ENCODE measurements around the gene TMED4. TPM values are rescaled to one million over a fixed set of nuclear protein-coding genes. Genes with fewer than 3 reads are reported as not detected.
A peak's percentile ranks its signal among the peaks of the same experiment; 100 is the strongest.
"Not testable (repeated sequence)": the region's sequence is repeated elsewhere in the genome, so short reads cannot be mapped to it uniquely, and the experiment has no call there.

Gene TMED4
- total RNA-seq, 1 donor from 2014 or later, result 69.1 TPM

DNA sequence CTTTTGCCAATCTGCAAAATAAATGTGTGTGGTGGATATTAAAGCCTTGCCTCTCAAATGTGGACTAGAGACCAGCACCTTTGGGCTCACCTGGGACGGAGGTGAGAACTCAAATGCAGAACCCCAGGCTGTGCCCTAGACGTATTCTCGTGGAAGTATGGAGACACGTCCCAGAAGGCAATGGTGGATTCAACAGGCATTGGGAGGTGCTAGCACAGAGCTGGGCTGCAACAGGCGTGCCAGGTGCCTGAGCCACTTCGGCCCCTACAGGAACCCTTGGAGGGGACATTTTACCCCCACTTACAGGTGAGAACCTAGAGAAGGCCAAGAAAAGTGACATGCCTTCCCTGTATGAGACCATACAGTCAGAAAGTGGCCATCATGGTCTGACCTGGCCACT is 20.6 kb downstream of the TMED4 start:
- no peaks in the 10 kb centered on the region for H3K4me1 ChIP-seq
- H3K27ac ChIP-seq, result no peak overlapping the region
- intact Hi-C loops (cut with DNase I), result no loop called here
- TF ChIP-seq, protein P1, sequence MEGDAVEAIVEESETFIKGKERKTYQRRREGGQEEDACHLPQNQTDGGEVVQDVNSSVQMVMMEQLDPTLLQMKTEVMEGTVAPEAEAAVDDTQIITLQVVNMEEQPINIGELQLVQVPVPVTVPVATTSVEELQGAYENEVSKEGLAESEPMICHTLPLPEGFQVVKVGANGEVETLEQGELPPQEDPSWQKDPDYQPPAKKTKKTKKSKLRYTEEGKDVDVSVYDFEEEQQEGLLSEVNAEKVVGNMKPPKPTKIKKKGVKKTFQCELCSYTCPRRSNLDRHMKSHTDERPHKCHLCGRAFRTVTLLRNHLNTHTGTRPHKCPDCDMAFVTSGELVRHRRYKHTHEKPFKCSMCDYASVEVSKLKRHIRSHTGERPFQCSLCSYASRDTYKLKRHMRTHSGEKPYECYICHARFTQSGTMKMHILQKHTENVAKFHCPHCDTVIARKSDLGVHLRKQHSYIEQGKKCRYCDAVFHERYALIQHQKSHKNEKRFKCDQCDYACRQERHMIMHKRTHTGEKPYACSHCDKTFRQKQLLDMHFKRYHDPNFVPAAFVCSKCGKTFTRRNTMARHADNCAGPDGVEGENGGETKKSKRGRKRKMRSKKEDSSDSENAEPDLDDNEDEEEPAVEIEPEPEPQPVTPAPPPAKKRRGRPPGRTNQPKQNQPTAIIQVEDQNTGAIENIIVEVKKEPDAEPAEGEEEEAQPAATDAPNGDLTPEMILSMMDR (IDR thresholded peaks at IDR 0.05), result no peak
- no peak for DNase-seq (ENCODE audit: low spot score in 2 of 2)
- H3K27me3 ChIP-seq, result no peaks in the 10 kb centered on the region
- H3K9me3 ChIP-seq, result no peaks in the 10 kb centered on the region
- no peak overlapping the region for H3K4me3 ChIP-seq
- H3K36me3 ChIP-seq, result peaks cover 16 to 30% of the 10 kb centered on the region in 2 donors

DNA sequence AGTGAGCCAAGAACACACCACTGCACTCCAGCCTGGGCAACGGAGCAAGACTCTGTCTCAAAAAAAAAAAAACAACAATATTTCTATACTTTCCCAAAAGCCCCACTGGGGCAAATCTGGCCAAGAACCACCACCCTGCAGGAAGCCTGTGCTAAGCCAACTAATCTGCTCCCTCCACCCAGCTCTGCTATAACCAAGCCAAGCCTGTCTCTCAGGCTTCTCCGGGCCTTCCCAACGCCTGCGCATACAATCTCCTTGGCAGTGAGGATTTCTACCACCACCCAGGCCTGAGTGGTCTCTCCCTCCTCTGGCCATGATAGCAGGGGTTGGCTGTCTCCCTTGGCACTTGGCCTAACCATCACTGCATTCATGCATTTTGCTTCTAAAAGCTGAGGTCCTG is 22.5 kb downstream of the TMED4 start:
- TF ChIP-seq, protein P1 (IDR thresholded peaks at IDR 0.05), result no peak
- no peak overlapping the region for H3K4me3 ChIP-seq
- H3K27me3 ChIP-seq, result no peaks in the 10 kb centered on the region
- no peak overlapping the region for H3K27ac ChIP-seq
- H3K4me1 ChIP-seq, result no peaks in the 10 kb centered on the region
- H3K9me3 ChIP-seq, result no peaks in the 10 kb centered on the region
- H3K36me3 ChIP-seq, result peaks cover 0 to 12% of the 10 kb centered on the region in 2 donors
- intact Hi-C loops (cut with DNase I), result no loop called here
- peak in 1 of 2 donors; percentile 42 for DNase-seq (ENCODE audit: low spot score in 2 of 2)

DNA sequence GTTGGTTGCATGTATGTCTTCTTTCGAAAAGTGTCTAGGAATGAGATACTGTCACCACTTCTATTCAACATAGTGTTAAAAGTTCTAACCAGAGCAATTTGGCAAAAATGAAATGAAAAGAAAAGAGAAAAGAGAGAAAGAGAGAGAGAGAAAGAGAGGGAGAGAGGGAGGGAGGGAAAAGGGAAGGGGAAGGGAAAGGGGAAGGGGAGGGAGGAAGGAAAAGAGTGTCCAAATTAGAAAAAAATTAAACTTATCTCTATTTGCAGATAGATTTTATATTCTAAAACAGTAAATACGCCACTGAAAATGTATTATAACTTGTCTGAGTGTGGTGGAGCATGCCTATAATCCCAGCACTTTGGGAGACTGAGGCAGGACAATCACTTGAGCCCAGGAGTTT is 24.5 kb downstream of the TMED4 start:
- TF ChIP-seq, protein P1 (IDR thresholded peaks at IDR 0.05), result no peak
- intact Hi-C loops (cut with DNase I), result no loop called here
- no peaks in the 10 kb centered on the region for H3K4me1 ChIP-seq

DNA sequence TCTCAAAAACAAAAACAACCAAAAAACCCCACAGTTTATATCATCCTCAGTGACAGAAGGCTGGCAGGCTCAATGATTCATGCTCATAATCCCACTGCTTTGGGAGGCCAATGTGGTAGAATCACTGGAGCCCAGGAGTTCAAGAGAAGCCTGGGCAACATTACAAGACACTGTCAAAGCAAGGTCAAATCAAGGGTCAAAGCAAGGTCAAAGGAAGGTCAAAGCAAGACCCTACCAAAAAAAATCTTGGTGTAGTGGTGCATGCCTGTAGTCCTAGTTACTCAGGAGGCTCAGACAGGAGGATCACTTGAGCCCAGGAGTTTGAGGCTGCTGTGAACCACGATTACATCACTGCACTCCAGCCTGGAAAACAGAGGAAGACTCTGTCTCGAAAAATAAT is 26.7 kb downstream of the TMED4 start:
- intact Hi-C loops (cut with DNase I), result no loop called here

More for the DNA sequence above, 24.5 kb downstream of the TMED4 start:
- Histone ChIP-seq H3K9me3 (no peaks in the 10 kb centered on the region), H3K4me3 (no peak overlapping the region), H3K36me3 (no peaks in the 10 kb centered on the region), H3K27me3 (no peaks in the 10 kb centered on the region), H3K27ac (no peak overlapping the region)
- DNase-seq (ENCODE audit: low spot score in 2 of 2), result no peak

DNA sequence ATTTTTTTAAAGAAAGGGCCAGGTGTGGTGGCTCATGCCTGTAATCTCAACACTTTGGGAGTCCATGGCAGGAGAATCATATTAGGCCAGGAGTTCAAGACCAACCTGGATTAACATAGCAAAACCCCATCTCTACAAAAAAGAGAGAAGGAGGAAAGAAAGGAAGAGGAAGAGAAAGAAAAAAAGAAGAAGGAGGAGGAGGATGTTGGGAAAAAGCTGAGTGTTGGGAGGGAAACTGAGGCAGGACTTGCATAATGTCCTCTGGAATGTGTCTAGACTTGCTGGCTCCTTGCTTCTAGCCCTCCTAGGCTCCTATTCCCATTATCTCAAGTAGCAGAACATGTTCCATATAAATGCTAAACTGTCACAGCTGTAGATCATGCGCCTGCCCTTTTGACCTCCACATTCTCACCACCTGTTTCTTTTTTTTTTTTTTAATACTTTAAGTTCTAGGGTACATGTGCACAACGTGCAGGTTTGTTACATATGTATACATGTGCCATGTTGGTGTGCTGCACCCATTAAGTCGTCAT is 29.5 kb downstream of the TMED4 start:
- H3K27ac ChIP-seq; H3K27me3 ChIP-seq; H3K4me3 ChIP-seq; intact Hi-C loops (cut with DNase I); H3K36me3 ChIP-seq; H3K4me1 ChIP-seq; DNase-seq (ENCODE audit: low spot score in 2 of 2); H3K9me3 ChIP-seq: not testable (repeated sequence)

More for the DNA sequence above, 26.7 kb downstream of the TMED4 start:
- H3K27ac ChIP-seq, result no peak overlapping the region
- no peaks in the 10 kb centered on the region for H3K4me1 ChIP-seq
- TF ChIP-seq, protein P1 (IDR thresholded peaks at IDR 0.05), result no peak
- no peaks in the 10 kb centered on the region for H3K9me3 ChIP-seq
- H3K4me3 ChIP-seq, result no peak overlapping the region
- H3K27me3 ChIP-seq, result no peaks in the 10 kb centered on the region
- no peaks in the 10 kb centered on the region for H3K36me3 ChIP-seq
- peak in 1 of 2 donors; percentile 30 for DNase-seq (ENCODE audit: low spot score in 2 of 2)

DNA sequence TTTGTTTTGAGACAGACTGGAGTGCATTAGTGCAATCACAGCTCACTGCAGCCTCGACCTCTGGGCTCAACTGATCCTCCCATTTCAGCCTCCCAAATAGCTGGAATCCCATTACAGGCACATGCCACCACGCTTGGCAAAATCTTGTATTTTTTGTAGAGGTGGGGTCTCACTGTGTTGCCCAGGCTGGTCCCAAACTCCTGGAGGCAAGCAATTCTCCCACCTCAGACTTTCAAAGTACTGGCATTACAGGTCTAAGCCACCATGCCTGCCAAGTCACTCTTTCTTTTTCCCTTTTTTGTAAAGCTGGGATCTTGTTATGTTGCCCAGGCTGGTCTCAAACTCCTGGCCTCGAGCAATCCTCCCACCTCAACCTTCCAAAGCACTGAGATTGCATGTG is 32.6 kb downstream of the TMED4 start:
- TF ChIP-seq, protein P1 (IDR thresholded peaks at IDR 0.05), result no peak

More for the DNA sequence above, 32.6 kb downstream of the TMED4 start:
- H3K9me3 ChIP-seq, result no peaks in the 10 kb centered on the region
- H3K27me3 ChIP-seq, result no peaks in the 10 kb centered on the region
- H3K36me3 ChIP-seq, result no peaks in the 10 kb centered on the region
- no peak overlapping the region for H3K27ac ChIP-seq
- DNase-seq (ENCODE audit: low spot score in 2 of 2), result no peak
- no peaks in the 10 kb centered on the region for H3K4me1 ChIP-seq
- H3K4me3 ChIP-seq, result no peak overlapping the region
- intact Hi-C loops (cut with DNase I), result no loop called here
